ENCODE results near the gene PHYKPL. TPM values are rescaled to one million over a fixed set of nuclear protein-coding genes. Genes with fewer than 3 reads are reported as not detected.

The PHYKPL gene
- total and polyA plus RNA-seq, 2 donors (not counting 1 experiment from before 2014, with no cell fraction given): 263 to 313 TPM

GRCh38 chr5:178194026-178194425 lies 38.6 kb downstream of the PHYKPL start:
- H3K4me1 ChIP-seq (ENCODE audit: control insufficient read depth in 2 of 2, insufficient read depth in 2 of 2, low read length in 2 of 2): no peaks in the 10 kb centered on the region
- H3K27ac ChIP-seq (ENCODE audit: low read length in 2 of 2): no peak overlapping the region
- Mint-ChIP-seq H3K27ac (no peak overlapping the region), H3K4me3 (no peak overlapping the region), H3K9me3 (ENCODE audit: insufficient read depth) (no peaks in the 10 kb centered on the region), H3K27me3 (peaks cover 29% of the 10 kb centered on the region), H3K4me1 (no peaks in the 10 kb centered on the region)
- H3K36me3 ChIP-seq (replicated peaks in 1 of 2; ENCODE audit: control extremely low read depth in 1 of 2, control insufficient read depth in 1 of 2, extremely low read depth in 1 of 2, insufficient read depth in 2 of 2, low read length in 1 of 2): no peaks in the 10 kb centered on the region
- 7% methylated on average over 6 of the region's 7 CpGs for WGBS (ENCODE audit: insufficient coverage)
- peaks cover 0 to 18% (median 5%) of the 10 kb centered on the region in 4 experiments for H3K27me3 ChIP-seq (replicated peaks in 1 of 4; ENCODE audit: control extremely low read depth in 1 of 4, control insufficient read depth in 3 of 4, insufficient read depth in 4 of 4, low read length in 3 of 4)
- TF ChIP-seq CTCF (IDR thresholded peaks at IDR 0.05) (no peak), EZH2 (IDR thresholded peaks at IDR 0.05; ENCODE audit: borderline replicate concordance, insufficient read depth, low read depth, low read length, poor library complexity, severe bottlenecking) (no peak)
- H3K9ac ChIP-seq (ENCODE audit: low read length): no peak overlapping the region
- ChIA-PET POLR2A (no interaction called here), CTCF (no interaction called here)
- ATAC-seq (ENCODE audit: low read depth) (no peak), DNase-seq (no peak)
- no peak overlapping the region for H3K4me2 ChIP-seq (replicated peaks; ENCODE audit: low read depth, low read length, poor library complexity, severe bottlenecking)
- H2AFZ ChIP-seq (ENCODE audit: insufficient read depth, low read depth, low read length, poor library complexity, severe bottlenecking): no peak overlapping the region
- H3K9me3 ChIP-seq (ENCODE audit: control extremely low read depth in 1 of 3, control insufficient read depth in 2 of 3, insufficient read depth in 1 of 3, low read length in 2 of 3): no peaks in the 10 kb centered on the region
- H3K79me2 ChIP-seq (ENCODE audit: control insufficient read depth, insufficient read depth, low read length): no peaks in the 10 kb centered on the region
- H3K4me3 ChIP-seq (ENCODE audit: control extremely low read depth in 1 of 5, extremely low read depth in 1 of 5, insufficient read depth in 1 of 5, low read depth in 2 of 5, low read length in 4 of 5): no peak overlapping the region
- intact Hi-C loops (cut with micrococcal nuclease): no loop called here
- H4K20me1 ChIP-seq (ENCODE audit: control insufficient read depth, insufficient read depth, low read length, poor library complexity, severe bottlenecking): no peaks in the 10 kb centered on the region

GRCh38 chr5:178193251-178193809 lies 39.3 kb downstream of the PHYKPL start:
- H3K27ac ChIP-seq (ENCODE audit: low read length in 2 of 2): no peak overlapping the region
- TF ChIP-seq EZH2 (IDR thresholded peaks at IDR 0.05; ENCODE audit: borderline replicate concordance, insufficient read depth, low read depth, low read length, poor library complexity, severe bottlenecking): no peak
- no peak for TF ChIP-seq CTCF (IDR thresholded peaks at IDR 0.05)
- Mint-ChIP-seq H3K4me1 (no peaks in the 10 kb centered on the region), H3K4me3 (no peak overlapping the region), H3K27me3 (peaks cover 36% of the 10 kb centered on the region), H3K27ac (peak overlapping the region; percentile 4), H3K9me3 (ENCODE audit: insufficient read depth) (no peaks in the 10 kb centered on the region)
- H3K9me3 ChIP-seq (ENCODE audit: control extremely low read depth in 1 of 3, control insufficient read depth in 2 of 3, insufficient read depth in 1 of 3, low read length in 2 of 3): no peaks in the 10 kb centered on the region
- H3K9ac ChIP-seq (ENCODE audit: low read length): no peak overlapping the region
- H3K36me3 ChIP-seq (replicated peaks in 1 of 2; ENCODE audit: control extremely low read depth in 1 of 2, control insufficient read depth in 1 of 2, extremely low read depth in 1 of 2, insufficient read depth in 2 of 2, low read length in 1 of 2): no peaks in the 10 kb centered on the region
- H2AFZ ChIP-seq (ENCODE audit: insufficient read depth, low read depth, low read length, poor library complexity, severe bottlenecking): no peak overlapping the region
- no peak overlapping the region for H3K4me3 ChIP-seq (ENCODE audit: control extremely low read depth in 1 of 5, extremely low read depth in 1 of 5, insufficient read depth in 1 of 5, low read depth in 2 of 5, low read length in 4 of 5)
- H3K79me2 ChIP-seq (ENCODE audit: control insufficient read depth, insufficient read depth, low read length): no peaks in the 10 kb centered on the region
- no peak for ATAC-seq (ENCODE audit: low read depth)
- H4K20me1 ChIP-seq (ENCODE audit: control insufficient read depth, insufficient read depth, low read length, poor library complexity, severe bottlenecking): no peaks in the 10 kb centered on the region
- H3K4me1 ChIP-seq (ENCODE audit: control insufficient read depth in 2 of 2, insufficient read depth in 2 of 2, low read length in 2 of 2): no peaks in the 10 kb centered on the region
- POLR2A ChIA-PET: no interaction called here
- CTCF ChIA-PET: no interaction called here
- H3K4me2 ChIP-seq (replicated peaks; ENCODE audit: low read depth, low read length, poor library complexity, severe bottlenecking): no peak overlapping the region
- intact Hi-C loops (cut with micrococcal nuclease): no loop called here
- peaks cover 0 to 18% (median 5%) of the 10 kb centered on the region in 4 experiments for H3K27me3 ChIP-seq (replicated peaks in 1 of 4; ENCODE audit: control extremely low read depth in 1 of 4, control insufficient read depth in 3 of 4, insufficient read depth in 4 of 4, low read length in 3 of 4)
- WGBS (ENCODE audit: insufficient coverage): 53% methylated on average over 7 of the region's 8 CpGs
- DNase-seq: no peak

All from B cell (primary cell).